Mesenchymal stem cell (in vitro differentiated cells and primary cell): Measurements from ENCODE around the gene HCK.

Source experiments
- DNase-seq: peaks from one replicate; pipeline ENCODE4 v3.0.0-alpha.2; 2013
- H2AFZ ChIP-seq: one replicate; pipeline ENCODE4 v1.6.1; 2013; ENCODE audit warnings: low read depth, mild to moderate bottlenecking, control low read depth, inconsistent platforms, low read length, moderate library complexity
- H2AK5ac ChIP-seq: 2 replicates; pipeline ENCODE4 v1.6.1; 2013; ENCODE audit warnings: low read length, moderate library complexity, mild to moderate bottlenecking, inconsistent platforms; ENCODE audit not compliant: severe bottlenecking
- H2BK120ac ChIP-seq: one replicate; pipeline ENCODE4 v1.6.1; 2013; ENCODE audit warnings: low read depth, mild to moderate bottlenecking, inconsistent platforms, low read length, moderate library complexity
- H2BK12ac ChIP-seq, 2 experiments: one replicate each; pipeline ENCODE4 v1.6.1; 2013; ENCODE audit warnings: inconsistent platforms in 2 of 2, low read length in 2 of 2, mild to moderate bottlenecking in 2 of 2, moderate library complexity in 2 of 2, control low read depth in 1 of 2
- H2BK15ac ChIP-seq: one replicate; pipeline ENCODE4 v1.6.1; 2013; ENCODE audit warnings: mild to moderate bottlenecking, low read depth, inconsistent platforms; ENCODE audit not compliant: poor library complexity, severe bottlenecking
- H2BK5ac ChIP-seq: 2 replicates; pipeline ENCODE4 v1.6.1; 2013; ENCODE audit warnings: low read depth, mild to moderate bottlenecking, low read length, control low read depth, inconsistent platforms; ENCODE audit not compliant: poor library complexity, severe bottlenecking
- H3K14ac ChIP-seq, 2 experiments: one replicate each; pipeline ENCODE4 v1.6.1; 2013; ENCODE audit warnings: inconsistent platforms in 2 of 2, low read length in 2 of 2, control low read depth in 1 of 2, mild to moderate bottlenecking in 1 of 2, moderate library complexity in 1 of 2
- H3K18ac ChIP-seq, 2 experiments: one replicate each; pipeline ENCODE4 v1.6.1; 2013; ENCODE audit warnings: inconsistent platforms in 2 of 2, low read length in 2 of 2, control low read depth in 1 of 2, low read depth in 1 of 2, mild to moderate bottlenecking in 1 of 2
- H3K23ac ChIP-seq, 2 experiments: one replicate each; pipeline ENCODE4 v1.6.1; 2013; ENCODE audit warnings: inconsistent platforms in 2 of 2, low read length in 2 of 2, mild to moderate bottlenecking in 2 of 2, moderate library complexity in 2 of 2, control low read depth in 1 of 2
- H3K27ac ChIP-seq: 2 replicates; pipeline ENCODE4 v1.5.1; 2013; ENCODE audit warnings: mild to moderate bottlenecking, moderate library complexity, low read length, control low read depth, inconsistent platforms; ENCODE audit not compliant: poor library complexity, severe bottlenecking
- H3K27me3 ChIP-seq, 2 experiments: 2 replicates each; pipeline versions ENCODE4 v1.6.1 to v1.7.0; 2013; ENCODE audit warnings: low read length in 2 of 2, mild to moderate bottlenecking in 2 of 2, moderate library complexity in 2 of 2, control low read depth in 1 of 2, inconsistent platforms in 1 of 2; ENCODE audit not compliant: control insufficient read depth in 1 of 2, insufficient read depth in 1 of 2
- H3K36me3 ChIP-seq, 2 experiments: 2 replicates each; pipeline versions ENCODE4 v1.6.1 to v1.7.0; 2013; ENCODE audit warnings: low read length in 2 of 2, control low read depth in 1 of 2, inconsistent platforms in 1 of 2, low read depth in 1 of 2, mild to moderate bottlenecking in 1 of 2; ENCODE audit not compliant: insufficient read depth in 2 of 2, control insufficient read depth in 1 of 2
- H3K4ac ChIP-seq, 2 experiments: one replicate each; pipeline ENCODE4 v1.6.1; 2013; ENCODE audit warnings: inconsistent platforms in 2 of 2, low read length in 2 of 2, mild to moderate bottlenecking in 2 of 2, moderate library complexity in 2 of 2, control low read depth in 1 of 2, low read depth in 1 of 2
- H3K4me1 ChIP-seq: 2 replicates; pipeline ENCODE4 v1.6.1; 2013; ENCODE audit warnings: low read depth, low read length, control low read depth; ENCODE audit not compliant: control insufficient read depth, insufficient read depth
- H3K4me2 ChIP-seq: 2 replicates; pipeline ENCODE4 v1.6.1; 2013; ENCODE audit warnings: low read length, mild to moderate bottlenecking, inconsistent platforms; ENCODE audit not compliant: poor library complexity, severe bottlenecking
- H3K4me3 ChIP-seq, 2 experiments: 2 replicates each; pipeline versions ENCODE4 v1.5.1 to v1.7.0; 2013; ENCODE audit warnings: low read length in 2 of 2, mild to moderate bottlenecking in 2 of 2, control low read depth in 1 of 2, low read depth in 1 of 2; ENCODE audit not compliant: insufficient read depth in 1 of 2
- H3K79me1 ChIP-seq: replicated peaks from 2 replicates; pipeline ENCODE4 v1.6.1; 2013; ENCODE audit warnings: mild to moderate bottlenecking, control low read depth, low read length, inconsistent platforms; ENCODE audit not compliant: poor library complexity, severe bottlenecking
- H3K9ac ChIP-seq: 2 replicates; pipeline ENCODE4 v1.7.0; 2013; ENCODE audit warnings: mild to moderate bottlenecking, low read length, moderate library complexity
- H3K9me3 ChIP-seq: 2 replicates; pipeline ENCODE4 v1.7.0; 2013; ENCODE audit warnings: mild to moderate bottlenecking, low read length; ENCODE audit not compliant: control insufficient read depth
- H4K8ac ChIP-seq: one replicate; pipeline ENCODE4 v1.6.1; 2013; ENCODE audit warnings: inconsistent platforms, mild to moderate bottlenecking, low read length, moderate library complexity
- H4K91ac ChIP-seq: one replicate; pipeline ENCODE4 v1.6.1; 2013; ENCODE audit warnings: mild to moderate bottlenecking, low read length, inconsistent platforms
- WGBS: methylation state at CpG from one replicate; pipeline ENCODE4 v1.1.7; 2013; ENCODE audit warnings: mixed read lengths; 5-methylcytosine and 5-hydroxymethylcytosine counted together

Gene HCK

GRCh38 chr20:32035426-32035779, 16.6 kb upstream of the HCK start:
- no peak overlapping the region for H2BK12ac ChIP-seq
- no peak overlapping the region for H2AK5ac ChIP-seq
- no peak overlapping the region for H3K4me3 ChIP-seq
- H3K9me3 ChIP-seq: peaks cover 4% of the 10 kb centered on the region
- H3K14ac ChIP-seq: no peak overlapping the region
- H4K8ac ChIP-seq: no peak overlapping the region
- H2BK15ac ChIP-seq: no peak overlapping the region
- no peaks in the 10 kb centered on the region for H3K36me3 ChIP-seq
- no peak overlapping the region for H2BK120ac ChIP-seq
- H3K4me2 ChIP-seq: no peak overlapping the region
- peaks cover 5% of the 10 kb centered on the region for H3K4me1 ChIP-seq
- H2BK5ac ChIP-seq: no peak overlapping the region
- H3K18ac ChIP-seq: no peak overlapping the region
- H3K79me1 ChIP-seq: no peaks in the 10 kb centered on the region
- no peak overlapping the region for H3K4ac ChIP-seq
- H3K23ac ChIP-seq: no peak overlapping the region
- DNase-seq: no peak
- H4K91ac ChIP-seq: no peak overlapping the region
- H3K27ac ChIP-seq: no peak overlapping the region
- peaks cover 67 to 82% of the 10 kb centered on the region in 2 experiments for H3K27me3 ChIP-seq
- no peak overlapping the region for H2AFZ ChIP-seq
- H3K9ac ChIP-seq: no peak overlapping the region
- 86% methylated on average over 8 of the region's 8 CpGs for WGBS

- Histone ChIP-seq H2AFZ (no peak overlapping the region), H3K27me3 (peaks cover 75 to 81% of the 10 kb centered on the region in 2 experiments), H3K4ac (no peak overlapping the region), H2BK12ac (no peak overlapping the region), H2BK5ac (no peak overlapping the region), H3K4me1 (peaks cover under 1% of the 10 kb centered on the region), H3K79me1 (no peaks in the 10 kb centered on the region), H3K14ac (no peak overlapping the region), H3K4me3 (no peak overlapping the region), H3K36me3 (no peaks in the 10 kb centered on the region), H3K9me3 (peaks cover 4% of the 10 kb centered on the region), H3K9ac (no peak overlapping the region), H3K23ac (no peak overlapping the region), H2AK5ac (no peak overlapping the region), H2BK120ac (no peak overlapping the region), H3K4me2 (no peak overlapping the region), H4K8ac (no peak overlapping the region), H2BK15ac (no peak overlapping the region), H3K18ac (no peak overlapping the region), H4K91ac (no peak overlapping the region), H3K27ac (no peak overlapping the region)
- no peak for DNase-seq
- WGBS: 51% methylated on average over 3 of the region's 4 CpGs
These were observed 15.8 kb upstream of the HCK start for GRCh38 chr20:32036252-32036651.

- H3K79me1 ChIP-seq: no peaks in the 10 kb centered on the region
- no peaks in the 10 kb centered on the region for H3K36me3 ChIP-seq
- H2BK12ac ChIP-seq: no peak overlapping the region
- H2AK5ac ChIP-seq: no peak overlapping the region
- peaks cover 4% of the 10 kb centered on the region for H3K9me3 ChIP-seq
- no peak overlapping the region for H3K4me2 ChIP-seq
- no peak overlapping the region for H2BK5ac ChIP-seq
- no peak overlapping the region for H3K4ac ChIP-seq
- H2BK120ac ChIP-seq: no peak overlapping the region
- H3K18ac ChIP-seq: no peak overlapping the region
- H3K14ac ChIP-seq: no peak overlapping the region
- H4K91ac ChIP-seq: no peak overlapping the region
- H3K9ac ChIP-seq: no peak overlapping the region
- no peaks in the 10 kb centered on the region for H3K4me1 ChIP-seq
- H4K8ac ChIP-seq: no peak overlapping the region
- H3K27me3 ChIP-seq: peaks cover 79 to 83% of the 10 kb centered on the region in 2 experiments
- no peak overlapping the region for H3K23ac ChIP-seq
- no peak overlapping the region for H3K4me3 ChIP-seq
- WGBS: 69% methylated on average over 10 of the region's 10 CpGs
- H2BK15ac ChIP-seq: no peak overlapping the region
- no peak overlapping the region for H3K27ac ChIP-seq
- no peak overlapping the region for H2AFZ ChIP-seq
- peak; percentile 16 for DNase-seq
These were observed 15.1 kb upstream of the HCK start for GRCh38 chr20:32036716-32037485.

GRCh38 chr20:32037929-32038328, 14.1 kb upstream of the HCK start:
- Histone ChIP-seq H3K4me1 (no peaks in the 10 kb centered on the region), H2BK5ac (no peak overlapping the region), H2BK15ac (no peak overlapping the region), H3K27me3 (peaks cover 76 to 83% of the 10 kb centered on the region in 2 experiments), H3K9me3 (peaks cover 4% of the 10 kb centered on the region), H3K4me3 (no peak overlapping the region), H3K4me2 (no peak overlapping the region), H2AFZ (no peak overlapping the region), H3K14ac (no peak overlapping the region), H3K9ac (no peak overlapping the region), H3K36me3 (no peaks in the 10 kb centered on the region), H4K8ac (no peak overlapping the region), H3K4ac (no peak overlapping the region), H2BK12ac (no peak overlapping the region), H4K91ac (no peak overlapping the region), H2AK5ac (no peak overlapping the region), H3K27ac (no peak overlapping the region), H3K79me1 (no peaks in the 10 kb centered on the region), H2BK120ac (no peak overlapping the region), H3K18ac (no peak overlapping the region), H3K23ac (peak overlapping the region in 1 of 2 experiments; percentile 52)
- DNase-seq: peak; percentile 28
- 79% methylated on average over 4 of the region's 4 CpGs for WGBS
